Caco-2 (cell line): ENCODE measurements around the gene TRNT1. TPM values are rescaled to one million over a fixed set of nuclear protein-coding genes. Genes with fewer than 3 reads are reported as not detected.

ENCODE experiments used
- BruUV-seq: library from RNA; stranded (reverse); fragments of 400-500 nt; replicated peaks from 2 replicates; lab custom pipeline; 2021; lab: Mats Ljungman, UMichigan
- CTCF ChIA-PET: fragments of 300-600 bp; sonication (Branson Sonifier 250); formaldehyde crosslinking; loops from one replicate; lab custom pipeline; 2022; ENCODE audit warnings: antibody characterized with exemption; lab: Charles Lee
- POLR2A ChIA-PET: fragments of 300-600 bp; sonication (Branson Sonifier 250); formaldehyde crosslinking; loops from one replicate; lab custom pipeline; 2022; ENCODE audit warnings: antibody characterized with exemption; lab: Charles Lee
- DNase-seq, 2 experiments: peaks; one replicate each; pipeline versions ENCODE4 v3.0.0 to v3.0.0-alpha.2; 2020 to 2022
- H3K27me3 ChIP-seq: replicated peaks from 2 replicates; pipeline ENCODE4 v1.6.0; 2011; ENCODE audit warnings: low read length; ENCODE audit not compliant: control insufficient read depth, insufficient read depth
- H3K36me3 ChIP-seq: 2 replicates; pipeline ENCODE4 v1.5.1; 2011; ENCODE audit warnings: low read length; ENCODE audit not compliant: control insufficient read depth, insufficient read depth
- H3K4me1 ChIP-seq: fragments of 250-450 bp; sonication (Bioruptor Pico); 2 replicates; pipeline ENCODE4 v1.5.1; 2020; ENCODE audit warnings: mild to moderate bottlenecking
- H3K4me3 ChIP-seq: 2 replicates; pipeline ENCODE4 v1.5.1; 2011; ENCODE audit warnings: low read depth, mild to moderate bottlenecking, control low read depth, low read length
- H3K9me3 ChIP-seq: fragments of 250-450 bp; sonication (Bioruptor Pico); 2 replicates; pipeline ENCODE4 v1.5.1; 2020; ENCODE audit warnings: mild to moderate bottlenecking, moderate library complexity
- H3K27ac Mint-ChIP-seq: one replicate; pipeline ENCODE4 v1.8.0; 2022; ENCODE audit warnings: mixed read lengths; ENCODE audit not compliant: unreplicated experiment
- H3K27me3 Mint-ChIP-seq: one replicate; pipeline ENCODE4 v1.8.0; 2022; ENCODE audit warnings: mixed read lengths; ENCODE audit not compliant: insufficient read depth, unreplicated experiment
- H3K36me3 Mint-ChIP-seq: one replicate; pipeline ENCODE4 v1.8.0; 2022; ENCODE audit warnings: mild to moderate bottlenecking, mixed read lengths; ENCODE audit not compliant: insufficient read depth, unreplicated experiment
- H3K4me1 Mint-ChIP-seq: one replicate; pipeline ENCODE4 v1.8.0; 2022; ENCODE audit warnings: low read depth, mixed read lengths; ENCODE audit not compliant: unreplicated experiment
- H3K4me3 Mint-ChIP-seq: one replicate; pipeline ENCODE4 v1.8.0; 2022; ENCODE audit warnings: mild to moderate bottlenecking, moderate library complexity, mixed read lengths; ENCODE audit not compliant: unreplicated experiment
- H3K9me3 Mint-ChIP-seq: one replicate; pipeline ENCODE4 v1.8.0; 2022; ENCODE audit warnings: mixed read lengths; ENCODE audit not compliant: unreplicated experiment
- intact Hi-C: fragments of 100-400 bp; cut with micrococcal nuclease; formaldehyde crosslinking; loops from one replicate; pipeline ENCODE4 v1.10.0; 2022; ENCODE audit not compliant: unreplicated experiment
- total RNA-seq: library from RNA; stranded (reverse); gene quantifications from 2 replicates; pipeline ENCODE4 v1.2.3, GENCODE V29; 2022
- TF ChIP-seq, protein P1 (sequence below), 2 experiments: fragments of 200-600 bp in 1 of 2; IDR thresholded peaks; 1 replicate in 1 of 2; 2 replicates in 1 of 2; pipeline versions ENCODE4 v1.5.1 to v1.8.0; 2011 to 2022; ENCODE audit warnings: antibody characterized with exemption in 1 of 2, control low read depth in 1 of 2, inconsistent platforms in 1 of 2, low read depth in 1 of 2, low read length in 1 of 2, mild to moderate bottlenecking in 1 of 2, moderate library complexity in 1 of 2; ENCODE audit not compliant: insufficient read depth in 1 of 2, severe bottlenecking in 1 of 2, unreplicated experiment in 1 of 2

TRNT1 gene
- total RNA-seq, 1 experiment from 2014 or later: 43.6 TPM

DNA sequence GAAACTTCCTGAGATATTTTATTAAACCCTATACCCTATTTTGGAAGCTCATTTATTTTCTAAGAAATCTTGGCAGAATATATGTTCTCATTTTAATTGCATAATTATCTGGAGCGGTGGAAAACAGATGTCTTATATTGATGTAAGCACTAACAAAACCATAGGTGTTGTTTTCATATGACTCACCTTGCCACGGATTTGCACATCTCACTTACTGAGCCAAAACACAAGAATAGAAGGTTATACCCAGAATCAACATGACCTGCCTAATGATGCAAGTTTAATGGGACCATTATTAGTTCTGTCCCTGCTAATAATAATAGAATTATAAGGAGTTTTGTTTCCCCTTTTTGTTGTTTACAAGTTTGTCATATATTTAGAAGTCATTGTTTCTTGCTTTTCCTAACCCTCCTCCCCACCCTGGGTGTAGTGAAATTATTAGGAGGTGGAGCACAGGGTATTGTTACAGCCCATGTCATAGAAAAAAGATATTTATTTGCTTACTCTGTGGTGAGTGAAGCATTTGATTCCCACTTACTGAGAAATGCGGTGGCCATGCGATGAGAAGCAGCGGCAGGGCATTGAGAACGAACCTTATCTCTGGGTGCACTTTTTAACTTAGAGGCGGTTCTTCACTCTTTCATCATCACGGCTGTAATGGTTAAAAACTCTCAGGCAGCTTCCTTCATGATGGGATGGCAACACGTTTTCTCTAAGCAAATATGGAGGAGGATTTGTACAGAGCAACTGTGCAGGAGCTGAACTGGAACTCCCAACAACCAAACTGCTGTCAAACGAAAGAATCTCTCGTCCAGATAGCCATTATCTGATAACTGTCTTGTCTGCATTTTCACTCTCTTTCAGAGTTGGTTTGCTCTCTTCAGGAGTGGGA is 17.1 kb upstream of the TRNT1 start:
- Histone ChIP-seq H3K4me1 (peaks cover 17% of the 10 kb centered on the region), H3K27me3 (no peaks in the 10 kb centered on the region), H3K36me3 (no peaks in the 10 kb centered on the region), H3K4me3 (no peak overlapping the region), H3K9me3 (no peaks in the 10 kb centered on the region)
- no TSS peak for BruUV-seq
- Mint-ChIP-seq H3K36me3 (no peaks in the 10 kb centered on the region), H3K9me3 (no peaks in the 10 kb centered on the region), H3K27ac (peak overlapping the region; percentile 53), H3K27me3 (no peaks in the 10 kb centered on the region), H3K4me3 (peak overlapping the region; percentile 53), H3K4me1 (peaks cover 16% of the 10 kb centered on the region)
- TF ChIP-seq, protein P1, sequence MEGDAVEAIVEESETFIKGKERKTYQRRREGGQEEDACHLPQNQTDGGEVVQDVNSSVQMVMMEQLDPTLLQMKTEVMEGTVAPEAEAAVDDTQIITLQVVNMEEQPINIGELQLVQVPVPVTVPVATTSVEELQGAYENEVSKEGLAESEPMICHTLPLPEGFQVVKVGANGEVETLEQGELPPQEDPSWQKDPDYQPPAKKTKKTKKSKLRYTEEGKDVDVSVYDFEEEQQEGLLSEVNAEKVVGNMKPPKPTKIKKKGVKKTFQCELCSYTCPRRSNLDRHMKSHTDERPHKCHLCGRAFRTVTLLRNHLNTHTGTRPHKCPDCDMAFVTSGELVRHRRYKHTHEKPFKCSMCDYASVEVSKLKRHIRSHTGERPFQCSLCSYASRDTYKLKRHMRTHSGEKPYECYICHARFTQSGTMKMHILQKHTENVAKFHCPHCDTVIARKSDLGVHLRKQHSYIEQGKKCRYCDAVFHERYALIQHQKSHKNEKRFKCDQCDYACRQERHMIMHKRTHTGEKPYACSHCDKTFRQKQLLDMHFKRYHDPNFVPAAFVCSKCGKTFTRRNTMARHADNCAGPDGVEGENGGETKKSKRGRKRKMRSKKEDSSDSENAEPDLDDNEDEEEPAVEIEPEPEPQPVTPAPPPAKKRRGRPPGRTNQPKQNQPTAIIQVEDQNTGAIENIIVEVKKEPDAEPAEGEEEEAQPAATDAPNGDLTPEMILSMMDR (IDR thresholded peaks at IDR 0.05; ENCODE audit: insufficient read depth in 1 of 2, low read depth in 1 of 2, low read length in 1 of 2, severe bottlenecking in 1 of 2, unreplicated experiment in 1 of 2): no peak
- intact Hi-C loops: no loop called here
- CTCF ChIA-PET: no interaction called here
- POLR2A ChIA-PET: no interaction called here
- peak in 1 of 2 experiments; percentile 14 for DNase-seq

DNA sequence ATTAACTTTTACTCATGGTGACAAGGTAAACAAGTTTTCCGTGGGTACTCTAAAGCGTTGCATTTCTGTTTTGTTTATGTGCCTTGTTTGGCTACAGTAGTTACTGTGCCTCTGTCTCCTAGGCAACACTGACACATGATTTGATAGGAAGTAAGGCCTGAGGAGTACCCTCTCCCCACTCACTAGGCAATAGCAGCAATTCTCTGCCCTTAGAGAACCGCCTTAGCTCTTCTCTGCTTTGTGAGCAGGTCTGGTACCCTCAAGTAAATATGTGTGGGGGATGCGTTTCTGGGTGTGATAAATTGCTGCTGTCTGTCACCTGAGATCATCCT is 16.5 kb upstream of the TRNT1 start, which contains the start of gene IL5RA:
Gene IL5RA, minus strand, starts transcription at position 76 of the 332 bp plus-strand sequence. CDS start 5,390 bp downstream, outside the sequence.
- Mint-ChIP-seq H3K27ac (peak within 1 kb of the TSS; percentile 53), H3K4me1 (peaks cover 16% of the 10 kb centered on the region), H3K27me3 (no peaks in the 10 kb centered on the region), H3K9me3 (no peaks in the 10 kb centered on the region), H3K4me3 (peak within 1 kb of the TSS; percentile 53), H3K36me3 (no peaks in the 10 kb centered on the region)
- DNase-seq: peak in 1 of 2 experiments; percentile 24
- Histone ChIP-seq H3K36me3 (no peaks in the 10 kb centered on the region), H3K27me3 (no peaks in the 10 kb centered on the region), H3K9me3 (no peaks in the 10 kb centered on the region), H3K4me3 (no peak within 1 kb of the TSS), H3K4me1 (peaks cover 17% of the 10 kb centered on the region)
- TF ChIP-seq, protein P1 (IDR thresholded peaks at IDR 0.05; ENCODE audit: insufficient read depth in 1 of 2, low read depth in 1 of 2, low read length in 1 of 2, severe bottlenecking in 1 of 2, unreplicated experiment in 1 of 2): no peak
- CTCF ChIA-PET: no interaction called here
- POLR2A ChIA-PET: no interaction called here
- no TSS peak for BruUV-seq
- intact Hi-C loops: no loop called here

DNA sequence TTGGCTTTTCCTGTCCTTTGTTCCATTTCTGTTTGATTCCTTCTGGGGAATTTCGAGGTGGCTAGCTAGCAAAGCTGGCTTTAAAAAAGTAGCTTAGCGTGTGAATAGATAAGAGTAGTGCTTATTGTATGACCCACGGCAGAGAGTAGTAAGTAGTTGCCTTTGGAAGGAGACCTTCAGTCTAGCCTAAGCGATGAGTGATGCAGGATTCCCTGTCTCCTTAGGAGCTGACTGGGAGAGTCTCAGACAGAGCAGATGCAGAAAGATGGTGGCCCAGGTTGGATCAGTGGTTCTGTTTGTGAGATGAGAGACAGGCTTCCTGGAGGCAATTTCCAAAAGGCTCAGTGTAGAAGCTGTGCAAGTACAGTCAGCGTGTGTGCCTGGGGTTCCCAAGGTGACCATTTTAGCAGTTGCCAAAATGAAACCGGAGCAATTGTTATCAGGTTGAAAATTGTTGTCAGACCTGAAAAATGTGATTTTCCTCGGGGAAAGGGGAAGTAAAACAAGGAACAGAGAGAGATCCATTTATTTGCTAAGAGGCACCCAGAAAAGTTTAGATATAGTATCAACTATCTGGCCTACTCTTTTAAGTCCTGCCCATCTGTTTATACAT is 15.9 kb upstream of the TRNT1 start:
- intact Hi-C loops: no loop called here
- DNase-seq: no peak
- peak overlapping the region; percentile 53 for H3K4me3 Mint-ChIP-seq
- ChIA-PET POLR2A (no interaction called here), CTCF (no interaction called here)
- BruUV-seq: no TSS peak
- peaks cover 17% of the 10 kb centered on the region for H3K4me1 ChIP-seq
- H3K36me3 ChIP-seq: no peaks in the 10 kb centered on the region
- H3K4me1 Mint-ChIP-seq: peaks cover 16% of the 10 kb centered on the region
- H3K27me3 Mint-ChIP-seq: no peaks in the 10 kb centered on the region
- H3K9me3 ChIP-seq: no peaks in the 10 kb centered on the region
- H3K27me3 ChIP-seq: no peaks in the 10 kb centered on the region
- peak overlapping the region; percentile 53 for H3K27ac Mint-ChIP-seq
- H3K9me3 Mint-ChIP-seq: no peaks in the 10 kb centered on the region
- H3K4me3 ChIP-seq: no peak overlapping the region
- no peaks in the 10 kb centered on the region for H3K36me3 Mint-ChIP-seq
- TF ChIP-seq, protein P1 (IDR thresholded peaks at IDR 0.05; ENCODE audit: insufficient read depth in 1 of 2, low read depth in 1 of 2, low read length in 1 of 2, severe bottlenecking in 1 of 2, unreplicated experiment in 1 of 2): no peak
